ENCODE data around the gene PRM3.
A peak's percentile ranks its signal among the peaks of the same experiment; 100 is the strongest.

Gene PRM3

GRCh38 chr16:11280616-11281522 is 7.4 kb upstream of the PRM3 start, which contains the start of gene PRM1:
Gene PRM1 (minus strand): TSS chr16:11281330. CDS start chr16:11281238, 92 bp downstream.
- DNase-seq (ENCODE audit: low read depth in 2 of 2) = no peak

- no peak for DNase-seq (ENCODE audit: low read depth in 2 of 2)
These were observed 5.5 kb upstream of the PRM3 start for GRCh38 chr16:11278681-11279628.

GRCh38 chr16:11277607-11278337 is 4.3 kb upstream of the PRM3 start:
- DNase-seq (ENCODE audit: low read depth in 2 of 2) = no peak

- no peak for DNase-seq (ENCODE audit: low read depth in 2 of 2)
These were observed 3.6 kb upstream of the PRM3 start for GRCh38 chr16:11276896-11277593.

GRCh38 chr16:11276143-11276895 is 2.9 kb upstream of the PRM3 start, which contains the start of gene PRM2:
Gene PRM2 (minus strand): TSS chr16:11276480. CDS start chr16:11276370, 110 bp downstream.
- DNase-seq (ENCODE audit: low read depth in 2 of 2) = no peak

GRCh38 chr16:11274964-11275363 is 1.5 kb upstream of the PRM3 start:
- no peak for DNase-seq (ENCODE audit: low read depth in 2 of 2)

GRCh38 chr16:11273721-11274324 is 394 bp upstream of the PRM3 start:
- no peak for DNase-seq (ENCODE audit: low read depth in 2 of 2)

GRCh38 chr16:11272484-11272883 is 945 bp downstream of the PRM3 start:
- no peak for DNase-seq (ENCODE audit: low read depth in 2 of 2)

GRCh38 chr16:11271610-11272009 is 1.8 kb downstream of the PRM3 start:
- DNase-seq (ENCODE audit: low read depth in 2 of 2) = no peak

GRCh38 chr16:11270602-11271162 is 2.7 kb downstream of the PRM3 start:
- no peak for DNase-seq (ENCODE audit: low read depth in 2 of 2)

- DNase-seq (ENCODE audit: low read depth in 2 of 2) = no peak
These were observed 4.5 kb downstream of the PRM3 start, which contains the start of gene TNP2 for GRCh38 chr16:11268921-11269375. Gene TNP2 (minus strand): TSS chr16:11269325. CDS start chr16:11269262, 63 bp downstream.

- no peak for DNase-seq (ENCODE audit: low read depth in 2 of 2)
These were observed 8.3 kb downstream of the PRM3 start for GRCh38 chr16:11265124-11265523.

- DNase-seq (ENCODE audit: low read depth in 2 of 2) = no peak
These were observed 9.1 kb downstream of the PRM3 start for GRCh38 chr16:11264155-11264832.

GRCh38 chr16:11263737-11264136 is 9.7 kb downstream of the PRM3 start:
- peak in 1 of 2 donors; percentile 39 for DNase-seq (ENCODE audit: low read depth in 2 of 2)

- no peak for DNase-seq (ENCODE audit: low read depth in 2 of 2)
These were observed 10.5 kb downstream of the PRM3 start for GRCh38 chr16:11262915-11263314.

- DNase-seq (ENCODE audit: low read depth in 2 of 2) = no peak
These were observed 12.8 kb downstream of the PRM3 start for GRCh38 chr16:11260596-11260966.

- no peak for DNase-seq (ENCODE audit: low read depth in 2 of 2)
These were observed 13.5 kb downstream of the PRM3 start for GRCh38 chr16:11259655-11260595.
